Limb (tissue), 2 donors: Measurements from ENCODE around the gene PGBD1.

Experiments
- DNase-seq, 2 donors: peaks; one replicate each; pipeline ENCODE4 v3.0.0-alpha.2; 2016; ENCODE audit errors: extremely low spot score in 2 of 2

The PGBD1 gene

GRCh38 chr6:28335040-28335563 lies 53.7 kb downstream of the PGBD1 start:
- no peak for DNase-seq

DNA sequence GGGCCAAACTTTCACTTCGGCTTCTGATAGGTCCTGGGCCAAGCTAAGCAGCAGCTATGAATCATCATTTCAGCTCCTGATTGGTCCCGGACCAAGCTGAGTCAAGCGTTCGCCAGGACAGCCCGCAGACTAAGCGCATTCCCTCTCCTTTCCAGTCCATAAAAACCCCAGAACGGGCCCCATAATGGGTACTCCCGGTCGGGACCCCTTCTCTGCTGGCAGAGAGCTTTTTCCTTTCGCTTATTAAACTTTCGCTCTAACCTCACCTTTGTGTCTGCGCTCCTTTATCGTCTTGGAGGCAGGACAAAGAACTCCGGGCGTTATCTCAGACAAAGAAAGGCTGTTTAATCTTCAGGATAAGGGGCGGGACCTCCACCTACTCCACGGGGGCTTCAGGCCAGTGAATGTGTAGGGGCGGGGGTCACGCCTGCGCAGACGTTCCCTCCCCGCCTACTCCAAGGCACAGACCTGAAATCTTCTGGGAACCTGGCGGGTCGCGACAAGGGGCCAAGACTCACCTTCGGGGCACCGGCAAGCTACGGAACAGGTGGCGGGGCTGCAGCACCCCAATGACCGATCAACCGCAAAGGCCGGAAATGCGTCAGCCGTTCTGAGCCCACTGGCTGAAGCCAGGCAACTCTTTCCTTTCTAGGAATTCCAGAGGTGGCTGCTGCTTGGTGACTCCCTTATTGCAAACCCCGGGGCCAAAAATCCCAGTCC lies 54.4 kb downstream of the PGBD1 start, which contains the start of gene ZSCAN31:
Gene ZSCAN31 (minus strand): TSS at position 585 of the 720 bp plus-strand sequence. CDS start 6,465 bp downstream, outside the sequence.
- peak; percentile 93 to 96 for DNase-seq

DNA sequence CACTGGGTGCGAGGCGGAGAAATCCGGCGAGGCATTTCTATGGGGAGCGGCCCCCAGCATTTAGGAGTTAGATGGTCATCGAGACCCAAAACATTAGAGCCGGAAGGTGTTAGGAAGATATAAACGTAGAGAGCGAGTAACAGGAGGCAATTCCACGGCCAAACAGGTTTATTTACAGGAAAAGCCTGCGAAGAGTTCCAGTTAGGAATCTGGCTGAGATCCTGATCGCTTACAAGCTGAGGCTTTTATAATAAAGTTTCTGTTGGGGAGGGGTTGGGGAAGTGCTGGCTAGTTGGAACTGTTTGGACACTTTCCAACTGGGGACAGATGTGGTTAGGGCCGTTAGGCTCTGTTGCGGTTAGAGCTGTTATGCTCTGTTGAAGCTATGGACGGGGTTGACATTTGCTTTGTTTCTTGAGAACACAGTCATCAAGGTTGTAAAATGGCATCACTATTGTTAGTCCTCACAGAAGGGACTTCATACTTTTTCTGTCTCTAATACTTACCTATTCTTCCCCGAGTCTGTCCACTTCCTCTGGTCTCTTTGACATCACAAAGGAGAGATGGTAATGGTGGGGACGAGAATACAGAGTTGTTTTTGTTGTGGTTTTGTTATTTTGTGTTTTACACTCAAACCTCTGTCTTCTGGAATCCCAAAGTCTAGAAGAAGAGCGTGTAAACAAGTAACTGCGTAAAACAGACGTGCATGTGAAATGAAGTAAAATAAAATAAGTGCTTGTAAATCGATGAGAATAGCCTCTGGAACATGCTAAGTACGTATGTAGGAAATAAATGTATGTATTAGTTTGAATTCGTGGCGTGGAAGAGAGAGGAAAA lies 55.1 kb downstream of the PGBD1 start:
- DNase-seq, result peak in 1 of 2 donors; percentile 72

DNA sequence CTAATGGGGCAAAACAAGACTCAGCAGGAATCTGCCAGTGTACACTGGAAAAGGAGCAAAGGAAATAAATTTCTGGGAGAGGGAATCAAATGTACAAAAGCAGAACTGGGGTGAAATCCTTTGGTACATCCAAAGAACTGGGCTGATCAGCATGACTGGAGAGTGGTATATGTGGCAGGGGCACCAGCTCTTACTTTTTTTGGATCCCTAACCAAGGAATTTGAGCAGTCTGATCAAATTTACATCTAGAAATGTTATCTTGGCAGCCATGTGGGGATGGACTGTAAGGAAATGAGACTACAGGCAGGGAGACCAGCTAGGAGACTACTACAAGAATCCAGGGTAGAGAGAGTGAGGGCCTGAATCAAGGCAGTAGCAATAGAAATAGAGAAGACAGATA lies 55.7 kb downstream of the PGBD1 start:
- DNase-seq, result no peak

DNA sequence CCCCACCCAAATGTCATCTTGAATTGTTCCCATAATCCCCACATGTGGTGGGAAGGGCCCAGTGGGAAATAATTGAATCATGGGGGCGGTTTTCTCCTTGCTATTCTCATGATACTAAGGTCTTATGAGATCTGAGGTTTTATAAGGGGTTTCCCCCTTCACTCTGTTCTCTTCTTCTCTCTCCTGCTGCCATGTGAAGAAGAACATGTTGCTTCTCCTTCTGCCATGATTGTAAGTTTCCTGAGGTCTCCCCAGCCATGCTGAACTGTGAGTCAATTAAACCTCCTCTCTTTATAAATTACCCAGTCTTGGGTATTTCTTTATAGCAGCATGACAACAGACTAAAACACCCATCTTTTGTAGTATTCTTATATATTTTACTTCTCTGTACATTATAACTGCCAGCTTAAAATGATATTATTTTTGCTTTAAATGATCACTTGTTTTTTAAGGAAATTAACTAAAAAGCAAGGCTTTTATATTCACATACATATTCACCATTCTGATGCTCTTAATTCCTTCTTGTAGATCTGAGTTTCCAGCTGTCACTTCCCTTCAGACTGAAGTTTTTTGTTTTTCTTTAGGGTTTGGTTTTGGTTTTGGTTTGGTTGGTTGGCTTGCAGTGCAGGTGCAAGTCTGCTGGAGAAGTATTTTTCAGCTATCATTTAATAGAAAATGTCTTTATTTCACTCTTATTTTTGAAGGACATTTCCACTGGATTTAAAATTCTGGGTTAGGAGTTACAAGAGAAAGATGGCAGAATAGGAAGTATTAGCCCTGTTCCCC lies 59.1 kb downstream of the PGBD1 start:
- no peak for DNase-seq

DNA sequence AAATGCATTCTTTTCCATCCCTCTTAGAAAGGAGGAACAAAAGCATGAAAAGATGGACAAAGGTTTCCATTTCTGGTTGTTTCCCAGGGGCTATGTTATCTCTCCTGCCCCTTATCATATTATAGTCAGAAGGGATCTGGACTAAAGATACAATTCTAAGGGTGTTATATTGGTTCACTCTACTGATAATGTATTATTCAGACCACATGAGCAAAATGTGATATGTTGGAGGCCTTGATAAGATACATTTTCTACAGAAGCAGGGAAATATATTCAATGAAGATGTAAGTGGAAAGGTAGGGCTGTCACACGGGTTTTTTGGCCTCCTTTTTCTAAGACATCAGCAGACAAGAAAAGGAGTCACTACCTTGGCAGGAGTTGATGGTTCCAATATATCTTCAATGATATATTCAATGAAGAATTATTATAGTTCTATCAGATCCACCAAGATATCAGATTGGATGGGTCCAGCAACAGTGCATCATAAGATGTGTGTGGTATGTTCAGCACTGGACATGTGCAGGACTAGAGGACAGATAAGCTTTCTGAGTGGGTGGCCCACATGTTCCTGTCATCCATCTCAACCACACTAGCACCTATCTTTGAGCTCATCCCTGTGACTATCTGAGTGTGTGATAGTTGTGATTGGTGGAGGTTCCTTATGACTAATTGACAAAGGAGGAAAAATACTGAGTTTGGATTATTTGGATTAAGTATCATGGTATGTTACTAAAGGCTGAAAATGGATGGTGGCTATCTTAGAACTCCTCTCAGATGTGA lies 62.7 kb downstream of the PGBD1 start:
- no peak for DNase-seq

DNA sequence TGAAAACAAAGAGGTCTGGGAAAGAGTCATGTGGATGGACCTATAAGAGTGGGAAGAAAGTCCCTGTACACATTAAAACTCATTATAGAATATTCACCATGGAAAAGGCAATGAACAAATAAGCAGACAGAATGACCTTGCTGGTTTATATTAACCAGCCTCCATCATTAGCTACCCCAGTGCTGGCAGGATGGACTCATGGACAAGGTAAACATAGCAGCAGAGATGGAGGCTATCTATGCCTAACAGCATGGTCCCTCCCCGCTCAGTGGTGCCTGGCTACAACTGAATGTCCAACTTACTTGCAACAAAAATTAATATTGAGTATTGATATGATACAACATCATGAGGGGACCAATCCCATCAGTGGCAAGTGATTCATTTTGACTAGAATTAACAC lies 63.8 kb downstream of the PGBD1 start:
- DNase-seq, result no peak

- no peak for DNase-seq
Observed at GRCh38 chr6:28347119-28347518, 65.7 kb downstream of the PGBD1 start.

DNA sequence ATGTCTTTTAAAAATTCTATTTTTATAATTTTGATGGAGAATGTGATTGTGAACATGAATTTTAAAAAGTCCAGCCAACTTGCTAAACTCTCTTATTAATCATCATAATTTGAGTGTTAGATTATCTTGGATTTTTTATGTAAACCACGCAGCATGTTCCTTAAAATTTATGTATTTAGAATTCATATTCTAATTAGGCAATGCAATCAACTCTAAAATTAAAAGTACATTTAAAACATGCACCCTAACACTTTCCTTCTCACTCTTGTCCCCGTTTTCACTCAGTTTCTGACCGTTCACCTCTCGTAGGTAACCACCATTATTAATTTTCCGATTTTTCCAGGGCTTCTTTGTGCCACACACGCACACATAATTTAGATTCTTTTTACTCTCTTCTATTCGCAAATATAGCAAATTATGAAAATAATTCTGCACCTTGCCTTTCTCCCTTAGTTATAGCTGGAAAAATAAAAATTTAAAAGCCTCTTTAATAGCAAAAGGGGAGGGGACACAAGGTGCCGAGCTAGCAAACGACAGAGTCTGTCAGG lies 68.0 kb downstream of the PGBD1 start:
- DNase-seq, result no peak

- peak; percentile 87 for DNase-seq
Observed at GRCh38 chr6:28349892-28350737, 68.7 kb downstream of the PGBD1 start, which contains the start of gene ZKSCAN3. Gene ZKSCAN3, plus strand, starts transcription at chr6:28349947. Its CDS starts 9,640 bp downstream, at chr6:28359587.

DNA sequence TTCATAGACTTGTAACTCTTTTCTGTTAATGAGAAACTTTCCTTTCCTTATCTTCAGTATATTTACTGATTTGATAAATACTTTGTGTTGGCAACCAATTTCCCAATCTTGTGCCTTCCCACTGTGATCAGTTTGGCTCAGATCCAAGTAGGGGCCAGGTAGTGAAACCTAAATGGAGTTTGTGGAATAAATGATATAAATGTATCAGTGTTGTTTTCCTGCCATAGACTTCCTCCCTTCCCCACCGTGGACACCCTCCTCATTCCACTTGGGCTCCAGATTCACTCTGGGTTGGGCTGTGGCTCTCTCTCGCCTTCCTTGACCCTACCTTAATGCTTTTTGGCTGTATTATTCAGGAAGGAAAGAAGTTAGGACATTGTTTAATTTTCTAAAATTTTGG lies 69.7 kb downstream of the PGBD1 start:
- no peak for DNase-seq

DNA sequence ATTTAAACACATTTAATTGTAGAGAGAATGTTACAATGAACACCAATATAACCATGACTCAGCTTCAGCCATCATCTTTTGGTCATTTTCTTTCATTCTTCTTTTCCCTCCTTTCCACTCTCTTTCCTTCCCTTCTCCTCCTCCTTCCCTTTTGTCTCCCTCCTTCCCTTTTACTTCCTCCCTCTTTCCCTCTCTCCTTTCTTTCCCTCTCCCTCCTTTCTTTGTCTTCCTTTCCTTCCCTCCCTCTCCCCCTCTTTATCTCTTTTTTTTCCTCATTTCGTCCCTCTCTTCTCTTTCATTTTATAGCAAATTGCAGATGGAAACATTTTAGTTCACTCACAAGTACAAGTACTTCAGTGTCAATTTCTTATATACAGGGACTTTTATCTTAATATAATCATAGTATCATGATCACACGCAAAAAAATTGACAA lies 70.1 kb downstream of the PGBD1 start:
- DNase-seq, result no peak
